Sigmoid colon (tissue), 7 donors: ENCODE results near the gene METTL18. TPM values are rescaled to one million over a fixed set of nuclear protein-coding genes. Genes with fewer than 3 reads are reported as not detected.

ENCODE experiments used
- DNase-seq: peaks from one replicate; pipeline ENCODE4 v3.0.0-alpha.2; 2019
- H3K27ac ChIP-seq, 4 donors: fragments of 200-600 bp; sonication (generic); one replicate each; pipeline ENCODE4 v1.5.1; 2016 to 2019; ENCODE audit warnings: mild to moderate bottlenecking in 1 of 4
- H3K27me3 ChIP-seq, 3 donors: fragments of 200-600 bp; sonication (generic); one replicate each; pipeline ENCODE4 v1.5.1; 2019; ENCODE audit warnings: mild to moderate bottlenecking in 1 of 3
- H3K36me3 ChIP-seq, 4 donors: fragments of 200-600 bp; sonication (generic); one replicate each; pipeline ENCODE4 v1.5.1; 2016 to 2019
- H3K4me1 ChIP-seq, 4 donors: fragments of 200-600 bp; sonication (generic); one replicate each; pipeline ENCODE4 v1.5.1; 2017 to 2019
- H3K4me3 ChIP-seq, 4 donors: fragments of 200-600 bp; sonication (generic); one replicate each; pipeline ENCODE4 v1.5.1; 2017 to 2019; ENCODE audit warnings: mild to moderate bottlenecking in 2 of 4, moderate library complexity in 1 of 4
- H3K9me3 ChIP-seq, 4 donors: fragments of 200-600 bp in 3 of 4; sonication (generic) in 3 of 4; one replicate each; pipeline versions ENCODE4 v1.5.1 to v1.6.1; 2013 to 2019
- CTCF ChIP-seq, 4 experiments: fragments of 450-650 bp in 3 of 4; fragments of 200-600 bp in 1 of 4; IDR thresholded peaks; one replicate each; pipeline ENCODE4 v1.5.1; 2016 to 2019; ENCODE audit warnings: antibody characterized with exemption in 4 of 4, mild to moderate bottlenecking in 3 of 4, moderate library complexity in 2 of 4
- EP300 ChIP-seq, 4 donors: sonication (generic); formaldehyde crosslinking; IDR thresholded peaks; one replicate each; pipeline ENCODE4 v1.6.1; 2017; ENCODE audit warnings: antibody characterized with exemption in 4 of 4
- POLR2A ChIP-seq, 2 donors: fragments of 450-650 bp; IDR thresholded peaks; one replicate each; pipeline ENCODE4 v1.6.1; 2016; ENCODE audit warnings: antibody characterized with exemption in 2 of 2, mild to moderate bottlenecking in 2 of 2, moderate library complexity in 2 of 2
- POLR2AphosphoS5 ChIP-seq, 4 donors: sonication (generic); formaldehyde crosslinking; IDR thresholded peaks; one replicate each; pipeline ENCODE4 v1.6.1; 2017; ENCODE audit warnings: antibody characterized with exemption in 4 of 4
- WGBS, 2 donors: extraction: QIAGEN DNeasy Blood & Tissue Kit; methylation state at CpG; one replicate each; pipeline ENCODE4 v1.1.7; 2013; 5-methylcytosine and 5-hydroxymethylcytosine counted together
- intact Hi-C: fragments of 100-400 bp; cut with DNase I; formaldehyde crosslinking; loops from one replicate; pipeline ENCODE4 v1.15.1; 2023
- polyA plus RNA-seq, 3 donors: library from polyadenylated mRNA; stranded (reverse); fragments of 200-250 nt; gene quantifications; one replicate each; pipeline ENCODE4 v1.2.3, GENCODE V29; 2013
- total RNA-seq, 4 donors: library from RNA; depleted of rRNA; stranded (reverse); fragments of >200 nt; gene quantifications; one replicate each; pipeline ENCODE4 v1.1.0, GENCODE V29; 2016
- donor health status: healthy with polysubstance abuse.
- donor health status: Bipolar disorder and iron deficiency.
- donor health status: healthy.

The METTL18 gene
- total and polyA plus RNA-seq, 7 donors = 4.9 to 14.5 (median 9.2) TPM

GRCh38 chr1:169764919-169765318 is 29.8 kb downstream of the METTL18 start:
- intact Hi-C loops = no loop called here
- TF ChIP-seq EP300 (IDR thresholded peaks at IDR 0.05) = no peak
- TF ChIP-seq CTCF (IDR thresholded peaks at IDR 0.05) = no peak
- TF ChIP-seq POLR2AphosphoS5 (IDR thresholded peaks at IDR 0.05) = no peak
- no peak for TF ChIP-seq POLR2A (IDR thresholded peaks at IDR 0.05)
- Histone ChIP-seq H3K36me3 (no peaks in the 10 kb centered on the region), H3K27me3 (no peaks in the 10 kb centered on the region), H3K4me3 (no peak overlapping the region), H3K4me1 (no peaks in the 10 kb centered on the region), H3K9me3 (no peaks in the 10 kb centered on the region), H3K27ac (no peak overlapping the region)
- no peak for DNase-seq
- 63 to 67% methylated on average over 1 of the region's 1 CpG for WGBS, 2 donors

- no peaks in the 10 kb centered on the region for H3K27me3 ChIP-seq
- 12 to 58% methylated on average over 1 of the region's 1 CpG for WGBS, 2 donors
These were observed 32.0 kb downstream of the METTL18 start for GRCh38 chr1:169762699-169763098.

GRCh38 chr1:169759038-169759437 is 35.7 kb downstream of the METTL18 start:
- intact Hi-C loops = no loop called here
- no peak for TF ChIP-seq CTCF (IDR thresholded peaks at IDR 0.05)
- TF ChIP-seq POLR2A (IDR thresholded peaks at IDR 0.05) = no peak
- no peak for TF ChIP-seq POLR2AphosphoS5 (IDR thresholded peaks at IDR 0.05)
- no peak for TF ChIP-seq EP300 (IDR thresholded peaks at IDR 0.05)
- WGBS, 2 donors = 88 to 89% methylated on average over 3 of the region's 3 CpGs
- DNase-seq = no peak
- Histone ChIP-seq H3K9me3 (peaks cover 0 to 4% (median 0%) of the 10 kb centered on the region in 4 donors), H3K4me3 (no peak overlapping the region), H3K27me3 (no peaks in the 10 kb centered on the region), H3K27ac (no peak overlapping the region), H3K4me1 (no peaks in the 10 kb centered on the region), H3K36me3 (no peaks in the 10 kb centered on the region)

More at GRCh38 chr1:169762699-169763098, 32.0 kb downstream of the METTL18 start:
- no peak overlapping the region for H3K4me3 ChIP-seq
- TF ChIP-seq POLR2AphosphoS5 (IDR thresholded peaks at IDR 0.05) = no peak
- no peak for TF ChIP-seq CTCF (IDR thresholded peaks at IDR 0.05)
- TF ChIP-seq POLR2A (IDR thresholded peaks at IDR 0.05) = no peak
- TF ChIP-seq EP300 (IDR thresholded peaks at IDR 0.05) = no peak
- H3K36me3 ChIP-seq = no peaks in the 10 kb centered on the region
- H3K4me1 ChIP-seq = no peaks in the 10 kb centered on the region
- H3K27ac ChIP-seq = no peak overlapping the region
- intact Hi-C loops = no loop called here
- H3K9me3 ChIP-seq = peaks cover 0 to 4% (median 0%) of the 10 kb centered on the region in 4 donors
- DNase-seq = no peak

GRCh38 chr1:169753549-169753948 is 41.2 kb downstream of the METTL18 start:
- intact Hi-C loops = no loop called here
- Histone ChIP-seq H3K9me3 (no peaks in the 10 kb centered on the region), H3K4me1 (no peaks in the 10 kb centered on the region), H3K36me3 (no peaks in the 10 kb centered on the region), H3K27ac (no peak overlapping the region), H3K4me3 (no peak overlapping the region), H3K27me3 (no peaks in the 10 kb centered on the region)
- no peak for DNase-seq
- 78% methylated on average over 4 of the region's 4 CpGs for WGBS, 2 donors
- TF ChIP-seq POLR2A (IDR thresholded peaks at IDR 0.05) (no peak), EP300 (IDR thresholded peaks at IDR 0.05) (no peak), CTCF (IDR thresholded peaks at IDR 0.05) (no peak), POLR2AphosphoS5 (IDR thresholded peaks at IDR 0.05) (no peak)

- no peaks in the 10 kb centered on the region for H3K27me3 ChIP-seq
- TF ChIP-seq CTCF (IDR thresholded peaks at IDR 0.05) (no peak), POLR2AphosphoS5 (IDR thresholded peaks at IDR 0.05) (no peak), POLR2A (IDR thresholded peaks at IDR 0.05) (no peak), EP300 (IDR thresholded peaks at IDR 0.05) (no peak)
- H3K4me1 ChIP-seq = no peaks in the 10 kb centered on the region
- no peak overlapping the region for H3K4me3 ChIP-seq
- no peaks in the 10 kb centered on the region for H3K9me3 ChIP-seq
- no peak overlapping the region for H3K27ac ChIP-seq
- intact Hi-C loops = no loop called here
- 79 to 86% methylated on average over 1 of the region's 1 CpG for WGBS, 2 donors
- H3K36me3 ChIP-seq = no peaks in the 10 kb centered on the region
- no peak for DNase-seq
These were observed 44.7 kb downstream of the METTL18 start for GRCh38 chr1:169750041-169750440.
